HFFc6 (cell line): ENCODE data around the gene SAYSD1. TPM values are rescaled to one million over a fixed set of nuclear protein-coding genes. Genes with fewer than 3 reads are reported as not detected.

Source experiments
- DNase-seq: peaks from one replicate; pipeline ENCODE4 v3.0.0-alpha.2; 2018
- H3K27ac Mint-ChIP-seq: 2 replicates; pipeline ENCODE4 v1.8.0; 2020; ENCODE audit warnings: mild to moderate bottlenecking, mixed read lengths
- H3K27me3 Mint-ChIP-seq: 2 replicates; pipeline ENCODE4 v1.8.0; 2021; ENCODE audit warnings: mild to moderate bottlenecking, moderate library complexity, mixed read lengths; ENCODE audit not compliant: insufficient read depth
- H3K36me3 Mint-ChIP-seq: 2 replicates; pipeline ENCODE4 v1.8.0; 2021; ENCODE audit warnings: low read depth, mixed read lengths
- H3K4me1 Mint-ChIP-seq: 2 replicates; pipeline ENCODE4 v1.8.0; 2020; ENCODE audit warnings: low read depth, mixed read lengths
- H3K4me3 Mint-ChIP-seq: 2 replicates; pipeline ENCODE4 v1.8.0; 2020; ENCODE audit warnings: mild to moderate bottlenecking, moderate library complexity, mixed read lengths
- H3K9me3 Mint-ChIP-seq: 2 replicates; pipeline ENCODE4 v1.8.0; 2020; ENCODE audit warnings: mild to moderate bottlenecking, mixed read lengths
- CTCF ChIP-seq: fragments of 200-600 bp; sonication (generic); IDR thresholded peaks from 2 replicates; pipeline ENCODE4 v1.5.0; 2021; ENCODE audit warnings: antibody characterized with exemption, mild to moderate bottlenecking
- total RNA-seq, 6 experiments: library from RNA; stranded (reverse); fragmentation: NEBNext Ultra II Directional; extraction: Animal tissue kit (Norgen Biotek cat#: 25700); gene quantifications; 2 replicates in 1 of 6; 3 replicates in 5 of 6; pipeline ENCODE4 v1.2.3, GENCODE V29; 2021

The SAYSD1 gene
- total RNA-seq, 6 experiments from 2014 or later: 6.0 to 8.2 (median 7.5) TPM

- no peak for DNase-seq
- H3K4me1 Mint-ChIP-seq: no peaks in the 10 kb centered on the region
- H3K27me3 Mint-ChIP-seq: peaks cover 9% of the 10 kb centered on the region
- no peak overlapping the region for H3K27ac Mint-ChIP-seq
- TF ChIP-seq CTCF: no peak
- no peaks in the 10 kb centered on the region for H3K36me3 Mint-ChIP-seq
- H3K4me3 Mint-ChIP-seq: no peak overlapping the region
- H3K9me3 Mint-ChIP-seq: no peaks in the 10 kb centered on the region
Observed at GRCh38 chr6:39078695-39079094, 36.3 kb downstream of the SAYSD1 start.

- Mint-ChIP-seq H3K27ac (no peak overlapping the region), H3K27me3 (peaks cover 9% of the 10 kb centered on the region), H3K36me3 (no peaks in the 10 kb centered on the region), H3K9me3 (no peaks in the 10 kb centered on the region), H3K4me3 (no peak overlapping the region), H3K4me1 (no peaks in the 10 kb centered on the region)
- TF ChIP-seq CTCF: no peak
- no peak for DNase-seq
Observed at GRCh38 chr6:39077882-39078594, 36.9 kb downstream of the SAYSD1 start.

- peaks cover 6% of the 10 kb centered on the region for H3K27me3 Mint-ChIP-seq
- H3K36me3 Mint-ChIP-seq: no peaks in the 10 kb centered on the region
- no peaks in the 10 kb centered on the region for H3K4me1 Mint-ChIP-seq
- no peak for DNase-seq
- no peak overlapping the region for H3K27ac Mint-ChIP-seq
- no peaks in the 10 kb centered on the region for H3K9me3 Mint-ChIP-seq
- no peak overlapping the region for H3K4me3 Mint-ChIP-seq
- no peak for TF ChIP-seq CTCF
Observed at GRCh38 chr6:39076623-39077535, 38.1 kb downstream of the SAYSD1 start.

GRCh38 chr6:39075807-39076622 is 39.0 kb downstream of the SAYSD1 start:
- Mint-ChIP-seq H3K4me3 (no peak overlapping the region), H3K4me1 (no peaks in the 10 kb centered on the region), H3K36me3 (no peaks in the 10 kb centered on the region), H3K27me3 (peaks cover 7% of the 10 kb centered on the region), H3K27ac (no peak overlapping the region), H3K9me3 (no peaks in the 10 kb centered on the region)
- DNase-seq: no peak
- no peak for TF ChIP-seq CTCF

- TF ChIP-seq CTCF: no peak
- peaks cover 7% of the 10 kb centered on the region for H3K27me3 Mint-ChIP-seq
Observed at GRCh38 chr6:39075010-39075686, 39.8 kb downstream of the SAYSD1 start.

More at GRCh38 chr6:39075010-39075686, 39.8 kb downstream of the SAYSD1 start:
- no peaks in the 10 kb centered on the region for H3K4me1 Mint-ChIP-seq
- DNase-seq: no peak
- no peak overlapping the region for H3K27ac Mint-ChIP-seq
- no peak overlapping the region for H3K4me3 Mint-ChIP-seq
- no peaks in the 10 kb centered on the region; the same call in 1 of the 2 replicates for H3K9me3 Mint-ChIP-seq
- no peaks in the 10 kb centered on the region for H3K36me3 Mint-ChIP-seq
